ENCODE measurements around the gene RAMP3.

DNA sequence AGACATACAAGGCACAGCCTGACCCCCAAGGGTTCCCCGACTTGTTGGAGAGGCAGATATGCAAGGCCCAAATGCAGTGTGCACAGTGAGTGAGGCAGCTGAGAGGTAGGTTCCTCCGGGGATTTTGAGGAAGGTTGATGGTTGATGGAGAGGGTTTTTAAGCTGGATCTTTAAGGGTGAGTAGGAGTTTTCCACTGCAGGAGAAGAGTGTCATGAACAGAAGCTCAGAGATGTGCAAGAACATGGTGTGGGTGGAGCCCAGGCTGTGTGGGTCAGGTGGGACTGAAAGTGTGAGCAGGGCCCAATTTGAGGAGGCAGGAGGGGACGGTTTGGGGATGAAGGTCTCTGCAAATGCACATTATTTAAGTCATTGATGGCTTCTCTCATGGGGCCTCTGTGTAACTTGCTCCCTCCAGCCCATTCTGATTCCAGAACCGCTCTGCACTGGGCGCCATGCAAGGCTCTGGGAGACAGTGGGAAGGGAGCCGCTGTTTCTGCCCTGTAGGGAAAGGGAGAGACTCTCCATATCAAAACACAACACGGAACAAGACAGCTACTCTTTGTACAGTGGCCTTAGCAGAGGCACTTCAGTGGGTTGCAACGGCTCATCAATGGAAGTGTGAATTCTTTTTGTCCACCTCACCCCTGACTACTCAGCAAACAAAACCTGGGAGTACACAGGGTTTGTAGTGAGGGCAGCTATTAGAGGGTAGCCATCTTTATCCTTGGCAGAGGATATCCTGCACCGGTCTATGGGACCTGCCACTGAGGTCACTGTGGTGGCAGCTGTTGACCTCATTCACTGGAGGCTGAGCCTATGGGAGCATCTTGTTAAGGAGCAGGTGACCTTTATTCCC is 29.7 kb downstream of the RAMP3 start:
- TF ChIP-seq POLR2A (IDR thresholded peaks at IDR 0.05; ENCODE audit: low read length) (no peak), GATA1 (IDR thresholded peaks at IDR 0.05; ENCODE audit: low read depth, low read length) (no peak)

Data from erythroblast (primary cell).